HG02623 (cell line): ENCODE data around the gene FAM163B.

Source experiments
- ATAC-seq: cut with Tn5 transposase; IDR thresholded peaks from one replicate; pipeline ENCODE4 v1.9.1; 2021; ENCODE audit warnings: moderate library complexity; ENCODE audit not compliant: unreplicated experiment

FAM163B gene

GRCh38 chr9:133618726-133619125 is 9.5 kb upstream of the FAM163B start:
- ATAC-seq: no peak

GRCh38 chr9:133616643-133617405 is 7.6 kb upstream of the FAM163B start:
- ATAC-seq: no peak

GRCh38 chr9:133615606-133616188 is 6.5 kb upstream of the FAM163B start:
- no peak for ATAC-seq

- no peak for ATAC-seq
These were observed 6.0 kb upstream of the FAM163B start for GRCh38 chr9:133615186-133615585.

- ATAC-seq: no peak
These were observed 5.5 kb upstream of the FAM163B start for GRCh38 chr9:133614678-133615077.

GRCh38 chr9:133614056-133614455 is 4.9 kb upstream of the FAM163B start:
- ATAC-seq: no peak

GRCh38 chr9:133613432-133613831 is 4.2 kb upstream of the FAM163B start:
- ATAC-seq: no peak

- no peak for ATAC-seq
These were observed 3.6 kb upstream of the FAM163B start for GRCh38 chr9:133612816-133613215.

- ATAC-seq: no peak
These were observed 2.9 kb upstream of the FAM163B start for GRCh38 chr9:133612051-133612450.

- ATAC-seq: no peak
These were observed 1.7 kb upstream of the FAM163B start for GRCh38 chr9:133610845-133611244.

GRCh38 chr9:133608889-133609288 is 300 bp downstream of the FAM163B start:
- no peak for ATAC-seq

GRCh38 chr9:133608382-133608781 is 807 bp downstream of the FAM163B start:
- ATAC-seq: no peak

GRCh38 chr9:133607976-133608375 is 1.2 kb downstream of the FAM163B start:
- no peak for ATAC-seq

GRCh38 chr9:133607381-133607780 is 1.8 kb downstream of the FAM163B start:
- no peak for ATAC-seq

- ATAC-seq: no peak
These were observed 2.5 kb downstream of the FAM163B start for GRCh38 chr9:133606708-133607025.

- ATAC-seq: no peak
These were observed 3.1 kb downstream of the FAM163B start for GRCh38 chr9:133605856-133606707.

GRCh38 chr9:133605446-133605845 is 3.7 kb downstream of the FAM163B start:
- no peak for ATAC-seq

- no peak for ATAC-seq
These were observed 4.3 kb downstream of the FAM163B start for GRCh38 chr9:133604856-133605255.

GRCh38 chr9:133604214-133604613 is 5.0 kb downstream of the FAM163B start:
- ATAC-seq: no peak

GRCh38 chr9:133603135-133603927 is 5.9 kb downstream of the FAM163B start:
- no peak for ATAC-seq

- no peak for ATAC-seq
These were observed 6.9 kb downstream of the FAM163B start for GRCh38 chr9:133602277-133602676.
